ENCODE results near the gene CCND1.
A peak's percentile ranks its signal among the peaks of the same experiment; 100 is the strongest.
"Not testable (repeated sequence)": the region's sequence is repeated elsewhere in the genome, so short reads cannot be mapped to it uniquely, and the experiment has no call there.

The CCND1 gene

DNA sequence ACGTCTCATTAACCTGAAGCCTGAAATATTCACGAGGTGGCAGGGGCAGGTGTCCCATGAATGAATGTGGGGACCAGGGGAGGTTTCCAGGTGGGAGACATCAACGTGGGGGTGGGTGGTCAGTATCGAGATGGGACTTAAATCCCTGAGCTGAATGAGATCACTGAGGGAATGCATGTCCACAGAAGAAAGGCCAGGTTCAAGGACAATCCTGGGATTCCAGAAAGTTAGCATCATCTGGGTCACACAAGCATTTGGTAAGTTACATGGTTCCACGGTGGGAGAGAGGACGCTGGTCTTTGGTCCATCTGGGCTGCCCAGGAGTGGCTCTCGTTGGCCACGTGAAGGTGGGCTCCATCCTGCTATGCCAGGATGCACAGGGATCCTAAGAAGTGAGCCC, 22.7 kb upstream of the CCND1 start:
- DNase-seq, result no peak

DNA sequence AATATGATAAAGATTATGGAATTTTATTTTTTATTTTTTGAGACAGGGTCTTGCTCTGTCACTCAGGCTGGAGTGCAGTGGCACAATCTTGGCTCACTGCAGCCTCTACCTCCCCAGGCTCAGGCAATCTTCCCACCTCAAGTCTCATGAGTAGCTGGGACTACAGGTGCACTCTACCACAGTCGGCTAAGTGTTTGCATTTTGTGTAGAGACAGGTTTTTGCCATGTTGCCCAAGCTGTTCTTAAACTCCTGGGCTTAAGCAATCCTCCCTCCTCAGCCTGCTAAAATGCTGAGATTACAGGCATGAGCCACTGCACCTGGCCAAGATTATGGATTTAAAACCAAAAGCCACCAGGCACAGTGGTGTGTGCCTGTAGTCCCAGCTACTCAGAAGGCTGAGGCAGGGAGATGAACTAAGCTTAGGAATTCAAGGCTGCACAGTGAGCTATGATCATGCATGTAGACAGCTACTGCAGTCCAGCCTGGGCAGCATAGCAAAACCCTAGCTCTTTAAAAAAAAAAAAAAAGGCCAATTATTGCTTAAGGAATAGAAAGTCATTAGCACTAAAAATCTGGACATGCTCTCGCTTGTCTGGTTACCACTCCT, 20.2 kb upstream of the CCND1 start:
- no peak for DNase-seq

DNA sequence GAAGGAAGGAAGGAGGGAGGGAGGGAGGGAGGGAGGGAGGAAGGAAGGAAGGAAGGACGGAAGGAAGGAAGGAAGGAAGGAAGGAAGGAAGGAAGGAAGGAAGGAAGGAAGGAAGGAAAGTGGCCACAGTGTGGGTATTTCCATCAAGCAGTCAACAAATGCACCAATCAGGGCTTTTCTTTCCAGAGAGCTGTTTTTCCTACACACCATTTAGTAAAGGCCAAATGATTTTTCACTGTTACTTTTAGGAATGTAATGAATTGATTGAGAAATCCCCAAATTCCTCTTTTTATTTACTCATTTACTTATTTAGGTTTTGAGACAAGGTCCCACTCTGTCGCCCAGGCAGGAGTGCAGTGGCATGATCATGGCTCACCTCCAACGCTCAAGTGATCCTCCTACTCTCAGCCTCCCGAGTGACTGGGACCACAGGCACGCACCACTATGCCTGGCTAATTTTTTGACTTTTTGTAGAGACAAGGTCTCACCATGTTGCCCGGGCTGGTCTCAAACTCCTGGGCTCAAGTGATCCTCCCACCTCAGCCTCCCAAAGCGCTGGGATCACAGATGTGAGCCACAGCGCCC, 18.8 kb upstream of the CCND1 start:
- not testable (repeated sequence) for DNase-seq

DNA sequence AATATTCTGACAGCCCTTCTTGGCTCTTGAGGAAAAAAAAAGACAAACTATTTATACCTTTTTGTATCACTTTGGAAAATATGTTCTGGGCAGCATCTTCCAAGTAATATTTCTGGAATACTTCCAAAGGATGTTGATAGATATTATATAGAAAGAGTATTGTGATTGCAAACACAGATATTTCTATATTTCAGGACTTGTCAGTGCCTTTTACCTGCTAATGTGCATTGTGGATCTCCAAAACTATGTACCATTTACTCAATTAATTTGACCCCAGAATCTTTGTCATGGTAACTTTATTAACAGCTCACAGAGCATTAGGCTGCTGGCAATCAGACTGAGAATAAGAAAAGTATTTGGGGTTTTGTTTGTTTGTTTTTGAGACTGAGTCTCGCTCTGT, 16.7 kb upstream of the CCND1 start:
- DNase-seq, result no peak

DNA sequence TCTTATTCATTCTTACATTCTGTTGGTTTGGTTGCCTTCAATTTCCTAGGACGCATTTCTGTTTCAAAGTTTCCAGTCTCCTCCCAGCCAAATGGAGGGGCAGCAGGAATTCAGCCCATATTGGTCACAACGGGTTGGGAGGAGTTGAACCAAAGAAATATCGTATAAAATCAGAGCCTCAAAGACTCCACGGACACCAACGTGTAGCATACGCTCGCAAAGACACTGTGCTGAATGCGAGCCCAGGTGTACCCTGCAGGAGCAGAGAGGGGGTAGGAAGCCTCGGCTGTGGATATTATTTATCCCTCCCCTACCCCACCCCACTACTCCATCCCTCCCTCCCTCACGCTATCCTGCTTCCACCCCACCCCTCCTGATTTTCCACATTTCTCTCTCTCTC, 15.5 kb upstream of the CCND1 start:
- DNase-seq, result no peak

DNA sequence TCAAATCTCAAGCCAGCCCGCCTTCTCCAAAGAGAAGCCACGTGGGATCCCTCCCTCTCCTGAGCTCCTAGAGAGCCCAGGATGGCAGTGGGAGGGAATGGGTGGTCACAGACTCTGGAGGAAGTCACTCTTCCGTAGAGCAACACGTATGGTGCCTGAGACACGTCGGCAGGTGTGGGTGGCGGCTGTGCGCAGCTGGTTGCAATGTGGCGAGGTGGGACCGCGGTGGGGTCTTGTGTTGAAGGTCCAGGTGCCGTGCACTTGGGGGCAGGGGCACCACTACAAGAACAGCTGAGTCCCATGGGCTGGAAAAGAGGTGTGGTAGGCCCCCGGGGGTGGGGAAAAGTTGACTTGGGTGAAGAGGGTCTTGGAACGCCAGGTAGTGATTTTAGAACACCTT, 13.4 kb upstream of the CCND1 start:
- DNase-seq, result no peak

DNA sequence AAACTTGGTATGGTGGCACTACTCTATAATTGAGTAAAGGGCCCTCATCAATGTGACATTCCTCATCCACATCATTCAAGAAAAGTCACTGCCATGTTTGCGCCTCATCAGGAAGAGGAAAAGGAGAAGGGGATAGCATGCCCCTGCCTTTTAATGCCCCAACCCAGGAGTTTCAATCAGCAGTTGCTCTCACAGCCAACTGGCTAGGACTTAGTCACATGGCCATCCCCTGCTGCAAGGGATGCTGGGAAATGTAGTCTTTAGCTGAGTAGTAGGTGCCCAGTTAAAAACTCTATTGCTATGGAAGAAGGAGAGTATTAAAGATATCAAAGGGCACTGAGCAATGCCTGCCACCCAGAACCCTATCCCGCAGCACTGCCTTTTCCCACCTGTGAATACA, 10.9 kb upstream of the CCND1 start:
- no peak for DNase-seq

DNA sequence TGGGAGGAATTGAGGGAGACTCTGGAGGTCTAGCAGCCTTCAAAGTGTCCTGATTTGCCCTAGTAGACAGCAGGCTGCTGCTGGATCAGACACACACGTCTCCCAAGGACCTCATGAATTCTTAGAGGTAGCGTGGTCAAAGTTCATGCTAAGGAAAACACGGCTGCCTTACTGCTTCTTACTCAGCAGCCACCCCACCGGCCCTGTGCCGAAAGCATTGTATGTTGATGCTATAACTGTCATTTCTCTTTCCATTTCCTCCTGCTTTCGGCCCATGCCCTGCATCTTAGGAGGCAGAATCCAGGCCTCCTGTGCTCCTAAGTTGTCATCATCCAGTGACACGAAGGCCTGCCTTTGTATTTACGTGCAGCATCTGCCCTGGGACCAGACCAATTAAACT, 10.5 kb upstream of the CCND1 start:
- DNase-seq, result no peak

DNA sequence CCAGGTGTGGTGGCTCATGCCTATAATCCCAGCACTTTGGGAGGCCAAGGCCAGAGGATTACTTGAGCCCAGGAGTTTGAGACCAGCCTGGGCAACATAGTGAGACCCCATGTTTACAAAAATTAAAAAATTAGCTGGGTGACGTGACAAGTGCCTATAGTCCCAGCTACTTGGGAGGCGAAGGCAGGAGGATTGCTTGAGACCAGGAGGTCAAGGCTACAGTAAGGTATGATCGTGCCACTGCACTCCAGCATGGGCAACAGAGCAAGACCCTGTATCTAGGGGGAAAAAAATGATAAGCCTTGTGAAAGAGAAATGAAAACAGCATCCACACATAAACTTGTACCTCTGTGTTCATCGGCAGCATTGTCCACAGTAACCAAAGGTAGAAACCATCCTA, 8.1 kb upstream of the CCND1 start:
- no peak for DNase-seq

DNA sequence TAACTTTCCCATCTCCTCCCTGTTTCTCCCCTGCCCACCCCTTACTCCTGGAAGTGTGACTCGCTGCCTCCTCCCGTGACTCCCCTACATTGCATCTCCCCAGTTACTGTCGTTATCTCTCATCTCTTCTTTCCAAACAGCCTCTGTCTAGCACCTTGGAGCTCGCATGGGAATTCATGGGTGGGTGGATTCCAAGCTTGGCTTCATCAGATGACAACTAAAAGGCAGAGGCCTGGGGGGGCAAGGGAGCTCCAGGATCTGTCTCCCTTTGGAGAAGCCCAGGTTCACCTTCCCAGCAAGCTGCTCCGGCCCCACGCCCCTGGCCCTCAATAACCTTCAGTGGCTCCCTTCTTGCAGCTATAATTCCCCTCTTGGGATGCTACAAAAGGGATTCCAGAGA, 6.9 kb upstream of the CCND1 start:
- no peak for DNase-seq

DNA sequence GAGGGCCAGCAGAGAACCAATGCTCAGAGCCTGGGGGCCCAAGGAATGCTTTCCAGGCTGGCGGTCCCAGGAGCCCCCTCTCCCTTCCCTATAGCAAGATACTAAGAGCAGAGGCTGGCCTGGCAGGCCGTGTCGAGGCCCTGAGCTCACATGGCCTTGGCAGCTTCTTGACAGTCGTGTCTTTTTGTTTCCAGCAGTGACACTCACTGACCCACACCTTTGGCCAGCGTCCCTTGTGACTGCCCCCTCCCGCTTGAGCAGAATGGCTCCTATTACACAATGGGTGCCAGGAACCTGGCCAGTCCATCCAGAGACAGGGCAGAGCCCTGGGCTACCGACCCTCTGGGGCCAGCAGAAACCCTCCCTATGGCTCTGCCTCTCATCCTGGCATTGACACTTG, 6.4 kb upstream of the CCND1 start:
- DNase-seq, result no peak

DNA sequence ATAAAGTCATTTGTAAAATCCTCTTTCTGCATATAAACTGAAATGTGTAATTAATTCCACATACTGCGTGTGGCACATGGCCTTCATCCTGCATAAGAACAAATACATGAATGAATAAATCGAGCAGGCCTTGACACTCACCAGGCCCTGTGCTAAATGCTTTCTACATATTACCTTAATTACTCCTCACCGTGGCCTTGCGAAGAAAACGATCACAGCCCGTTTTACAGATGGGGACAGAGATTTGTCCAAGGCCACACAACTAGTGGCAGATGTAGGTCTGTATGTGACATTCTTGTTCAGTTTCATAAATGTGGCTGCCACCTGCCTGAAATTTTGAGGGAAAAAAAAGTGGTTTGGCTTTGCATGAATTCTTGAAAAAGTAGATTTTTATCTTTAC, 5.8 kb upstream of the CCND1 start:
- DNase-seq, result no peak

DNA sequence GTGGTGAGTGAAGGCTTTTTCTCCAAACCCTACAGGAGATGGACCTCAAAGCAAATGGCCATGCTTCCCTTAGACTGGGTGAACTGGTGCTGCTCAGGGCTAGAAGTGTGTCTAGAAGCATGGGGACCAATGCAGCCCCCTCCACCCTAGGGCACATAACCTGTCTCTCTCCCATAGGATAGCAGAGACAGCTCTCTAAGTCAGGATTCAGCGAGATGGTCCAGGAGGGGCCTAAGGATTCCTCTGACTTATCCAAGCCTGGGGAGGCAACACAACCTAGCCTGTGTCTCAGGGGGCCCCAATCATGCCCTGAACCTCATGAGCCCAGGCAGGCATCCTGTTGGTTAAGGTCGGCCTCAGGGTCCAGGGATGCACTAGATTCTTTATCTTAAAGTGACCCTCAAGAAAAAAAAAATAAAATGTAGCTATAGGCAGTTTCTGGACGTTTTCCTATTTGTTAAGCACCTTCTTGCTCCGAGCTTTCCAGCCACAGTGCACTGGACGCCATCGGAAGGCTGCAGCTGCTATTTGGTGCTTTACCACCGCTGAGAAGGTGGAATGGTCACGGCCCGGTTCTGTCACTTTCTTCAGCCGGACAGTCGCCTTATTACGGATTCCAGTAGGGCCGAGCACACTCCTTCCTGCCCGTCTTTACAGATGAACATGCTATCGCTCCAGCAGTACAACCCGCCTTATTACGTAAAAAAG, 5.0 kb upstream of the CCND1 start:
- DNase-seq, result no peak

DNA sequence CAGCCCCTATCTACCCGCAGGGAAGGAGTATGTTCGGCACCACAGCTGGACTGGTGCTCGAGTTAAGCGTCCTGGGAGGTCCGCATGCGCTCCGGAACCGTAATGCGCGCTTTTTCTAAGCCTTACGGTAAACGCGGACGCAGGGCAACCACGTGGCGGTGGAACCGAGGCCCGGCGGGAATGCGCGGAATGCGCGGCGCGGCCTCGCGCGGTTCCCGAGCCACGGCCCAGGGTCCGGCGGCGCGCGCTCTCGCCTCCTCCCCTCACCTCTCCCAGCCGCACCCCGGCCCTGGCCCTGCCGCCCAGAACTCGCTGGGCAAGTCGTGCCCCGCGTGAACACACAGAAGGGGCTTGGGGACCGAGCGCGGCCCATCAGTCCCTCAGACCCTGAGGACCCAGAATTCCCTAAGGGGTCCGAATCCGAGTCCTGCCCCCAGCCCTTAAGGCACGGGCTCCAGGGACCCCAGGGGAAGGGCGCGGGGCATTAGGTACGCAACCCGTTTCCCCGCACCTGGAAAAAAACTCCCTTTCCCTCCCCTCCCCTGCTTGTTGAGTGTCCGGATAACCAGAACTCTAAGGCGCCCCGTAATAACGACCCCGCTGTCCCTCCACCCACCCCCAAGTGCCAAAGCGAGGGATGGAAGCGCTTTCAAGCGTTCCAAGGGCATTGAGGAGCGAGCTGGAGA, 4.3 kb upstream of the CCND1 start:
- peak; percentile 30 for DNase-seq

DNA sequence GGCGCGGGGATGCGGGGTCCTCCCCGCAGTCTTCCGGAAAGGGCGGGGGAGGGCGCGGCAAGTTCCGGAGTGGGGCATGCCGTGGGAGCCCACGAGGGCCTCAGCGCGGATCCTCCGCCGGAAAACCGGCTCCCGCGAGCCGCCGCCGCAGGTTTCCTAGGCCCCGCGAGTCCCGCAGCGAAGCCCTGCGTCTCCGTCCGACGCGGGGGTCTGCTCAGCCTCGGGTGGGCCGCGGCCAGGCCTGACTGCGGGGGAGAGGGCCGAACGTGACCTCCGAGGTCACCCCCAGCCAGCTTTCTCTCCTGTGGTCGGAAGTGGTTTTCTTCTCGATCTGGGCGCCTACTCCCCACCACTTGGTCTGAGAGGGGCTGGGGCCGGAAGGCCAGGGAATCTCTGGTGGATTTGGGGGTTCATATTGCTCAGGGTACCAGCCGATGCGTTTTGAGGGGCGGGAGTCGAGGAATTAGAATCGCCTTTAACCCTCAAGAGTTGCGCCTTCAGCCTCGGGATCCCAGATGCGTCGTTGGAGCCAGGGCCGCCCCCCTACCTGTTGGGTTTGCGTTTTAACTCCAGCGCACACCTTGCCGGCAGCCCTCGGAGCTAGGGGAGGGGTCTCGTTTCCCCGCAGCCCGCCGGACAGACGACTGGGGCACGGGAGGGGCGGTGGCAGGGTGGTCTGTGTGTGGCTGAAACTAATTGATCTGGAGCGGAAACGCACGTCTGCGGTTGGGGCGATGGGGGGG, 3.6 kb upstream of the CCND1 start:
- no peak for DNase-seq

DNA sequence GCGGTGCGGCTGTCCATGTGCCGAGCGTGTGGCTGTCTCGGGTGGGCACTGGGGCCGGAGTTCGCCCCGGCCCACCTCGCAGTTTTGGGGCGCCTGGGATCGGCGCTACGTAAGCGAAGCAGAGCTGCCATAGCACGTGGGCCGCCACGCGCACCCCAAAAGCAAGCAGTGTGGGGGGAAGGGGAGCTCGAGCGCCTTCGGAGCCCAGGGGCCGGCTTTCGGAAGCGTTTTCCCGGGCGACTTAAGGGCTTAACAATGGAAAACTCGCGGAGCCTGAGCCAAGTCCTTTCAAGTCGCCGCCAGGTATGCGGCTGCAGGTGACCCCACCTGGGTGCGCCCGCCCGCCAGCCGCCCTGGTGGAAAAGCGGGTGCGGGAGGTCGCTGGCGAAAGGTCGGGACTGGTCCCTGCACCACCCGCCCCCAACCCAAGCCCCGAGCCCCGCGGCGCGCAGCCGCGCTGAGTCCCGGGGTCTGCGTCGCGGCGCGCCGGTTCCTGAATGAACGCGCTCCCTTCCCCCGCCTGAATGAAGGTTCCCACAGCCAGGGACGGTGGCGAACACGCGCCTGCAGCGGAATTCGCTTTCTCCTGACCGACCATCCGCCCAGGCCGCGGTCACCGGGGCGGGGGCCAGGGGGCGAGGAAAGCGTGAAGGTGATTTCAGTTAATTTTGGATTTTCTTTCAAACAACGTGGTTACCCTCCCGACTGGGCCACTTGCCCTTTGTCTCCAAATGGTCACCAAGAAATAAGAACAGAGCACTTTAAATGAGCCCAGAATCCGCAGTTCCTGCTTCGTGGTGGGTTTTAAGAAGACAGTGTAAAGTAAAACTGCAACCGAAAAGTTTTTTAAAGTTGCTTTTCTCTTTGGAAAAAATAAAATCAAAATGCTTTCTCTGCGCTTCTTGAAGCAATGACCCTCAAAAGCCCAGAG, 2.8 kb upstream of the CCND1 start:
- no peak for DNase-seq

DNA sequence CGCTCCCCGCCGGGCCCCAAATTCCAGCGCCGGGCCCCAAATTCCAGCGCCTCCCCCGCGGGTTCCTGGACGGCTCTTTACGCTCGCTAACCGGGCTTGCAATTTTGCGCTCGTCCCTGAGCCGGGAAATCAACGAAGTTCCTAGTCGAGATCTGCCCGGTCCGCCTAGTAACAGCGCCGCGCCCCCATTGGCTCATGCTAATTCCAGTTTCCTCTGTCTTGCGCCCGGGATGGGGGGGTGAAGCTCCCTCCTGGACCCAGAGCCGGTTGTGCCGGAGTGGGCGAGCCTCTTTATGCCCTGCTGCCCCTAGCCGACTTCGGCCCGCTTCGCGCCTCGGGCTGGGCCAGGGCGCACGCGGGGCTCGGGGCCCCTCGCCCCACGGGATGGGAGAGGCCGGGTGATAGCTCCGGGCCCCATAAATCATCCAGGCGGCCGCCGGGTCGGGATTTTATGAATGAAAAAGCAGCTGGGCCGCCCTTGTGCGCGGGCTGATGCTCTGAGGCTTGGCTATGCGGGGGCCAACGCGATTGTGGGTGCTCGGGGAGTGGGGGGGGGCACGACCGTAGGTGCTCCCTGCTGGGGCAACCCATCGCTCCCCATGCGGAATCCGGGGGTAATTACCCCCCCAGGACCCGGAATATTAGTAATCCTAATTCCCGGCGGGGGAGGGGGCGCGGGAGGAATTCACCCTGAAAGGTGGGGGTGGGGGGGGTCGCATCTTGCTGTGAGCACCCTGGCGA, 1.8 kb upstream of the CCND1 start:
- peak; percentile 74 for DNase-seq

DNA sequence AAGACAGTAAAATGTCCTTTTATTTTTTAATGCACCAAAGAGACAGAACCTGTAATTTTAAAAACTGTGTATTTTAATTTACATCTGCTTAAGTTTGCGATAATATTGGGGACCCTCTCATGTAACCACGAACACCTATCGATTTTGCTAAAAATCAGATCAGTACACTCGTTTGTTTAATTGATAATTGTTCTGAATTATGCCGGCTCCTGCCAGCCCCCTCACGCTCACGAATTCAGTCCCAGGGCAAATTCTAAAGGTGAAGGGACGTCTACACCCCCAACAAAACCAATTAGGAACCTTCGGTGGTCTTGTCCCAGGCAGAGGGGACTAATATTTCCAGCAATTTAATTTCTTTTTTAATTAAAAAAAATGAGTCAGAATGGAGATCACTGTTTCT, 1.1 kb upstream of the CCND1 start:
- DNase-seq, result no peak

DNA sequence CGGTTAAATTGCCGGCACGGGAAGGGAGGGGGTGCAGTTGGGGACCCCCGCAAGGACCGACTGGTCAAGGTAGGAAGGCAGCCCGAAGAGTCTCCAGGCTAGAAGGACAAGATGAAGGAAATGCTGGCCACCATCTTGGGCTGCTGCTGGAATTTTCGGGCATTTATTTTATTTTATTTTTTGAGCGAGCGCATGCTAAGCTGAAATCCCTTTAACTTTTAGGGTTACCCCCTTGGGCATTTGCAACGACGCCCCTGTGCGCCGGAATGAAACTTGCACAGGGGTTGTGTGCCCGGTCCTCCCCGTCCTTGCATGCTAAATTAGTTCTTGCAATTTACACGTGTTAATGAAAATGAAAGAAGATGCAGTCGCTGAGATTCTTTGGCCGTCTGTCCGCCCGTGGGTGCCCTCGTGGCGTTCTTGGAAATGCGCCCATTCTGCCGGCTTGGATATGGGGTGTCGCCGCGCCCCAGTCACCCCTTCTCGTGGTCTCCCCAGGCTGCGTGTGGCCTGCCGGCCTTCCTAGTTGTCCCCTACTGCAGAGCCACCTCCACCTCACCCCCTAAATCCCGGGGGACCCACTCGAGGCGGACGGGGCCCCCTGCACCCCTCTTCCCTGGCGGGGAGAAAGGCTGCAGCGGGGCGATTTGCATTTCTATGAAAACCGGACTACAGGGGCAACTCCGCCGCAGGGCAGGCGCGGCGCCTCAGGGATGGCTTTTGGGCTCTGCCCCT, 529 bp upstream of the CCND1 start:
- no peak for DNase-seq

DNA sequence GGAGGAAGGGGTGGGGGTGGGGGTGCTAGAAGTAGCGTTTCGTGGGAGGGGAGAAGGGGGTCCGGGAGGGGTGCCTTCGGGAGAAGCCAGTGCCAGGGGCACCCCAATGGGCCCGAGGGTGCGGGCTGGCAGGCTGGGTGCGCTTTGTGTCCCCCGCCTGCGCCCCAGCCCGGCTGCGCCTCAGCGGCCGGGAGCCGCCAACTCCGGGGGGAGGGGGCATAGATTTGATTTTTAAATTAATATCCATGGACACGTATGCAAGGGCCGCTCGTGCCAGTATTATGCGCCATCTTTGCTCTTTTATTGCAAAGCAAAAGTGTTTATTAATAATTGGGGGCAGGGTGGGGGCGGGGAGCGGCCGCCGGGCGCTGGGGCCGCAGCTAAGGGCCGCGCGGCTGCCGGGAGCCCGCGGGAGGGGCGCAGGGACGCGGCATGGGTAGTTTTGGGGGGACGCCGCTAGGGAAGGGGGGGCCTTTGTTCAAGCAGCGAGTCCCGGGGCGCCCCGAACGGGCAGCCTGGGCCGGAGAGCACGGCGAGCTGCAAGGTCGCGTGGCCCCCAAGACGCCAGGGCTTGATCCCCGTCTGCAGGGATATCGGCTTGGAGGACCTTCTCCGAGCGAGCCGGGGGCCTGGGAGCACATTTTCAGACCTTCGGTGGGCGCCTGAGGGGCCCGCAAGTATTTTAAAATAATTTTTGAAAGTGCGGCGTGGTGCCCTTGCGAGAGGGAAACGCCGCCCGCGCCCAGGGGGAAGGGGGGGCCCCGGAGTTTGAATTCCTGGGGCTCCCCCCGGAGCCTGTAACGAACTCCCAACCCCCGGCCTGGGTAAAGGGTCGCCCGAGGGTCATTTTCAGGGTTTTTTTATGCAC, 959 bp downstream of the CCND1 start:
- DNase-seq, result no peak

Data from NCI-H1092 (cell line).